H1 (cell line): ENCODE measurements around the gene TNFRSF8. TPM values are rescaled to one million over a fixed set of nuclear protein-coding genes. Genes with fewer than 3 reads are reported as not detected.

ENCODE experiments used
- CTCF ChIA-PET: fragments of 300-600 bp; sonication (Branson Sonifier 250); formaldehyde crosslinking; loops from one replicate; lab custom pipeline; 2021; ENCODE audit not compliant: partially characterized antibody; lab: Charles Lee
- POLR2A ChIA-PET: fragments of 300-600 bp; sonication (Branson Sonifier 250); formaldehyde crosslinking; loops from one replicate; lab custom pipeline; 2021; ENCODE audit warnings: inconsistent platforms; ENCODE audit not compliant: partially characterized antibody; lab: Charles Lee
- DNase-seq, 2 experiments: peaks; one replicate each; pipeline versions ENCODE4 v3.0.0 to v3.0.0-alpha.2; 2010 to 2022; ENCODE audit warnings: low spot score in 2 of 2, low read depth in 1 of 2, mixed read lengths in 1 of 2
- FAIRE-seq: peaks from 2 replicates; lab custom pipeline; 2011; peaks lifted over from hg19 to GRCh38; lab: Jason Lieb, UNC
- H2AFZ ChIP-seq: 2 replicates; pipeline ENCODE4 v1.8.1; 2012; ENCODE audit warnings: low read length, inconsistent platforms
- H2AK5ac ChIP-seq: 2 replicates; pipeline ENCODE4 v1.6.1; 2013; ENCODE audit warnings: low read depth, low read length
- H2BK120ac ChIP-seq: replicated peaks from 2 replicates; pipeline ENCODE3; 2013; ENCODE audit warnings: low read depth, low read length, inconsistent platforms
- H2BK12ac ChIP-seq: 2 replicates; pipeline ENCODE4 v1.6.1; 2013; ENCODE audit warnings: low read depth, low read length
- H2BK15ac ChIP-seq: 2 replicates; pipeline ENCODE4 v1.6.1; 2013; ENCODE audit warnings: low read length
- H2BK20ac ChIP-seq: 2 replicates; pipeline ENCODE4 v1.6.1; 2013; ENCODE audit warnings: low read length
- H2BK5ac ChIP-seq: 2 replicates; pipeline ENCODE4 v1.6.1; 2013; ENCODE audit warnings: low read depth, low read length
- H3K14ac ChIP-seq: 2 replicates; pipeline ENCODE4 v1.6.1; 2013; ENCODE audit warnings: inconsistent platforms; ENCODE audit not compliant: insufficient read length
- H3K18ac ChIP-seq: 2 replicates; pipeline ENCODE4 v1.6.1; 2013; ENCODE audit warnings: low read length; ENCODE audit errors: extremely low read depth
- H3K23ac ChIP-seq: 2 replicates; pipeline ENCODE4 v1.6.1; 2013; ENCODE audit warnings: inconsistent platforms; ENCODE audit not compliant: insufficient read length
- H3K23me2 ChIP-seq: 2 replicates; pipeline ENCODE4 v1.6.1; 2013; ENCODE audit warnings: low read depth, low read length
- H3K27ac ChIP-seq: 2 replicates; pipeline ENCODE4 v1.6.1; 2011; ENCODE audit warnings: low read depth, low read length, inconsistent platforms
- H3K27me3 ChIP-seq, 4 experiments: replicated peaks in 1 of 4; 1 replicate in 1 of 4; 2 replicates in 3 of 4; pipeline versions ENCODE4 v1.6.1 to v1.8.1; 2011 to 2013; ENCODE audit warnings: low read length in 3 of 4, mild to moderate bottlenecking in 3 of 4, inconsistent platforms in 2 of 4, mixed read lengths in 2 of 4, moderate library complexity in 1 of 4; ENCODE audit not compliant: control insufficient read depth in 3 of 4, insufficient read depth in 3 of 4; ENCODE audit errors: extremely low read depth in 1 of 4
- H3K36me3 ChIP-seq, 4 experiments: 2 replicates each; pipeline versions ENCODE4 v1.6.1 to v1.8.1; 2011 to 2013; ENCODE audit warnings: mild to moderate bottlenecking in 4 of 4, low read length in 3 of 4, moderate library complexity in 2 of 4, control low read depth in 1 of 4, inconsistent platforms in 1 of 4; ENCODE audit not compliant: insufficient read depth in 4 of 4, control insufficient read depth in 2 of 4
- H3K4ac ChIP-seq: replicated peaks from 2 replicates; pipeline ENCODE3; 2013; ENCODE audit warnings: low read length, low read depth, mixed read lengths, inconsistent platforms; ENCODE audit not compliant: insufficient read length
- H3K4me1 ChIP-seq, 4 experiments: replicated peaks in 1 of 4; 1 replicate in 1 of 4; 2 replicates in 3 of 4; pipeline versions ENCODE4 v1.6.1 to v1.8.1; 2011 to 2013; ENCODE audit warnings: low read length in 3 of 4, inconsistent platforms in 2 of 4, mixed read lengths in 1 of 4; ENCODE audit not compliant: insufficient read depth in 4 of 4, control insufficient read depth in 3 of 4
- H3K4me2 ChIP-seq, 2 experiments: 2 replicates each; pipeline versions ENCODE4 v1.6.1 to v1.8.1; 2011 to 2013; ENCODE audit warnings: low read depth in 2 of 2, low read length in 2 of 2, control low read depth in 1 of 2, inconsistent platforms in 1 of 2, mild to moderate bottlenecking in 1 of 2; ENCODE audit not compliant: insufficient read depth in 1 of 2
- H3K4me3 ChIP-seq, 4 experiments: fragments of 200-600, 300-600 bp in 1 of 4; sonication (generic), shearing (Covaris generic), sonication (Bioruptor Twin) in 1 of 4; 2 replicates each; pipeline versions ENCODE4 v1.5.1 to v1.8.1; 2011 to 2016; ENCODE audit warnings: low read length in 4 of 4, low read depth in 3 of 4, control low read depth in 2 of 4, inconsistent platforms in 2 of 4, mild to moderate bottlenecking in 2 of 4, mixed read lengths in 1 of 4, moderate library complexity in 1 of 4; ENCODE audit not compliant: insufficient read depth in 2 of 4; ENCODE audit errors: extremely low read depth in 1 of 4
- H3K56ac ChIP-seq: replicated peaks from 2 replicates; pipeline ENCODE3; 2013; ENCODE audit warnings: low read depth, mild to moderate bottlenecking, mixed read lengths, low read length, inconsistent platforms; ENCODE audit not compliant: insufficient read length
- H3K79me1 ChIP-seq: 2 replicates; pipeline ENCODE4 v1.6.1; 2013; ENCODE audit warnings: low read depth, low read length, control low read depth
- H3K79me2 ChIP-seq, 2 experiments: 2 replicates each; pipeline versions ENCODE4 v1.6.1 to v1.8.1; 2012 to 2013; ENCODE audit warnings: low read length in 2 of 2, mild to moderate bottlenecking in 2 of 2, inconsistent platforms in 1 of 2; ENCODE audit not compliant: insufficient read depth in 2 of 2, control insufficient read depth in 1 of 2
- H3K9ac ChIP-seq, 4 experiments: replicated peaks in 1 of 4; 1 replicate in 1 of 4; 2 replicates in 3 of 4; pipeline versions ENCODE4 v1.6.1 to v1.8.1; 2011 to 2013; ENCODE audit warnings: low read depth in 3 of 4, low read length in 3 of 4, control low read depth in 2 of 4, mild to moderate bottlenecking in 2 of 4, moderate library complexity in 2 of 4, inconsistent platforms in 1 of 4; ENCODE audit errors: extremely low read depth in 1 of 4
- H3K9me3 ChIP-seq, 2 experiments: 2 replicates each; pipeline versions ENCODE4 v1.6.1 to v1.8.1; 2012 to 2013; ENCODE audit warnings: mild to moderate bottlenecking in 2 of 2, moderate library complexity in 2 of 2, control low read depth in 1 of 2, inconsistent platforms in 1 of 2, low read depth in 1 of 2, low read length in 1 of 2, mixed read lengths in 1 of 2; ENCODE audit not compliant: insufficient read depth in 2 of 2
- H4K20me1 ChIP-seq, 2 experiments: replicated peaks in 1 of 2; 2 replicates each; pipeline versions ENCODE3 to v1.8.1; 2011 to 2013; ENCODE audit warnings: inconsistent platforms in 2 of 2, low read length in 2 of 2, mild to moderate bottlenecking in 1 of 2; ENCODE audit not compliant: insufficient read depth in 2 of 2, control insufficient read depth in 1 of 2
- H4K5ac ChIP-seq: 2 replicates; pipeline ENCODE4 v1.6.1; 2013; ENCODE audit warnings: low read length, low read depth, mixed read lengths, inconsistent platforms; ENCODE audit not compliant: insufficient read length
- H4K8ac ChIP-seq: 2 replicates; pipeline ENCODE4 v1.8.0; 2013; ENCODE audit warnings: mild to moderate bottlenecking, moderate library complexity, low read length, inconsistent platforms; ENCODE audit not compliant: insufficient read depth; ENCODE audit errors: extremely low read depth
- H4K91ac ChIP-seq: replicated peaks from 2 replicates; pipeline ENCODE3; 2013; ENCODE audit warnings: low read length, mixed read lengths, inconsistent platforms; ENCODE audit not compliant: insufficient read length
- ASH2L ChIP-seq: fragments of 200-600, 300-600 bp; sonication (generic); IDR thresholded peaks from one replicate; pipeline ENCODE4 v1.7.1; 2017; ENCODE audit warnings: low read length
- CBX8 ChIP-seq: fragments of 300-800, 300-1000 bp; sonication (generic); IDR thresholded peaks from 2 replicates; pipeline ENCODE4 v1.7.1; 2016; ENCODE audit warnings: low read depth, low read length, borderline replicate concordance
- EGR1 ChIP-seq: IDR thresholded peaks from 2 replicates; pipeline ENCODE4 v1.6.1; 2011; ENCODE audit warnings: low read depth, low read length, borderline replicate concordance
- HDAC2 ChIP-seq, 2 experiments: fragments of 300-600 bp in 1 of 2; sonication (generic) in 1 of 2; IDR thresholded peaks; 2 replicates each; pipeline ENCODE4 v1.6.1; 2011 to 2012; ENCODE audit warnings: low read depth in 2 of 2, low read length in 2 of 2, mild to moderate bottlenecking in 2 of 2, moderate library complexity in 2 of 2, borderline replicate concordance in 1 of 2, inconsistent platforms in 1 of 2
- RFX5 ChIP-seq: IDR thresholded peaks from 2 replicates; pipeline ENCODE4 v1.6.1; 2011; ENCODE audit warnings: low read depth, low read length, improper control_type of control experiment, borderline replicate concordance
- SAP30 ChIP-seq: fragments of 300-600 bp; sonication (generic); IDR thresholded peaks from 2 replicates; pipeline ENCODE4 v1.7.1; 2012; ENCODE audit warnings: low read length, moderate library complexity, mild to moderate bottlenecking, inconsistent platforms; ENCODE audit not compliant: insufficient read depth, insufficient replicate concordance
- SIN3A ChIP-seq, 2 experiments: IDR thresholded peaks in 1 of 2; conservative IDR thresholded peaks in 1 of 2; 2 replicates each; pipeline ENCODE4 v1.6.1; 2011 to 2012; ENCODE audit warnings: low read length in 2 of 2, improper control_type of control experiment in 1 of 2, low read depth in 1 of 2, mild to moderate bottlenecking in 1 of 2
- SIX5 ChIP-seq: IDR thresholded peaks from 2 replicates; pipeline ENCODE4 v1.6.1; 2011; ENCODE audit warnings: mild to moderate bottlenecking, low read depth, low read length
- SP2 ChIP-seq: IDR thresholded peaks from 2 replicates; pipeline ENCODE4 v1.6.1; 2012; ENCODE audit warnings: mild to moderate bottlenecking, low read length, inconsistent platforms
- SP4 ChIP-seq: IDR thresholded peaks from 2 replicates; pipeline ENCODE4 v1.6.1; 2012; ENCODE audit warnings: low read length, inconsistent platforms
- TBP ChIP-seq: IDR thresholded peaks from 2 replicates; pipeline ENCODE4 v1.6.1; 2011; ENCODE audit warnings: low read depth, low read length, improper control_type of control experiment
- WGBS, 2 experiments: shearing (Covaris generic) in 1 of 2; methylation state at CpG; one replicate each; pipeline versions ENCODE4 v1.1.6 to v1.1.7; 2013 to 2015; ENCODE audit warnings: low lambda C conversion rate in 2 of 2, mixed read lengths in 2 of 2, inconsistent platforms in 1 of 2, low coverage in 1 of 2, missing lambda C conversion rate in 1 of 2; ENCODE audit not compliant: insufficient replicate concordance in 2 of 2, insufficient coverage in 1 of 2, insufficient read length in 1 of 2; ENCODE audit errors: extremely low coverage in 1 of 2, missing lambda C conversion rate in 1 of 2; 5-methylcytosine and 5-hydroxymethylcytosine counted together
- polyA plus RNA-seq, 7 experiments: library from polyadenylated mRNA; depleted of rRNA in 3 of 7; stranded (reverse) in 5 of 7; unstranded in 2 of 7; fragments of >200 nt in 5 of 7; fragments of 200-250 nt in 2 of 7; gene quantifications; 1 replicate in 5 of 7; 2 replicates in 1 of 7; 4 replicates in 1 of 7; pipeline versions ENCODE4 v1.2.1 to v1.2.3, GENCODE V29; 2011 to 2013; ENCODE audit warnings: missing spikeins in 2 of 7, mixed read lengths in 2 of 7
- total RNA-seq: library from RNA; stranded (reverse); fragmentation: NEBNext Ultra II Directional; extraction: Animal tissue kit (Norgen Biotek cat#: 25700); gene quantifications from 2 replicates; pipeline ENCODE4 v1.2.1, GENCODE V29; 2021

Gene TNFRSF8
- total and polyA plus RNA-seq, 2 of the 8 experiments (the other 6 are each of a cell fraction or from before 2014, with no cell fraction given) = 23.2 to 32.7 TPM

GRCh38 chr1:12083766-12084165, 20.7 kb downstream of the TNFRSF8 start:
- Histone ChIP-seq H3K4me3 (no peak overlapping the region), H3K9ac (no peak overlapping the region), H4K91ac (no peak overlapping the region), H2BK12ac (no peak overlapping the region), H3K27ac (no peak overlapping the region), H3K14ac (no peak overlapping the region), H3K18ac (no peak overlapping the region), H4K8ac (no peak overlapping the region), H4K20me1 (peaks cover 0 to 6% of the 10 kb centered on the region in 2 experiments), H2AK5ac (no peak overlapping the region), H3K79me1 (peaks cover 3% of the 10 kb centered on the region), H3K27me3 (no peaks in the 10 kb centered on the region), H3K9me3 (no peaks in the 10 kb centered on the region), H2BK15ac (no peak overlapping the region), H2AFZ (no peak overlapping the region), H2BK120ac (no peak overlapping the region), H3K36me3 (peaks cover 0 to 5% (median 1%) of the 10 kb centered on the region in 4 experiments; a peak in 4 of 8 replicates), H2BK5ac (no peak overlapping the region), H2BK20ac (no peak overlapping the region), H3K56ac (no peak overlapping the region), H3K23ac (no peak overlapping the region), H3K4me1 (peaks cover 0 to 7% (median 4%) of the 10 kb centered on the region in 4 experiments; a peak in 6 of 7 replicates), H3K23me2 (peaks cover 7% of the 10 kb centered on the region; the same call in 1 of the 2 replicates), H3K4me2 (no peak overlapping the region), H4K5ac (no peak overlapping the region), H3K4ac (no peak overlapping the region), H3K79me2 (peaks cover 0 to 4% of the 10 kb centered on the region in 2 experiments; a peak in 1 of 4 replicates)
- no peak for DNase-seq
- ChIA-PET CTCF (interaction anchor here (1.3 kb wide), 1 partner anchor 24 kb away, joined by 4 read pairs; no protein-coding TSS in a partner anchor), POLR2A (interaction anchor here (1.0 to 1.9 kb wide), 2 partner anchors 13 to 21 kb away, joined by 3 to 5 read pairs; partner anchors contain the start of gene TNFRSF8)
- WGBS, 2 experiments = 87% methylated on average over 8 of the region's 8 CpGs; no CpG with 5 or more reads in 1 of the 2 experiments
- TF ChIP-seq EGR1 (no peak), RFX5 (no peak), SP4 (no peak), SAP30 (no peak), SP2 (no peak), SIN3A (conservative IDR thresholded peaks at IDR 0.05 in 1 of 2, IDR thresholded peaks at IDR 0.05 in 1 of 2; ENCODE audit: low read depth in 1 of 2, low read length in 2 of 2) (no peak), SIX5 (no peak), HDAC2 (IDR thresholded peaks at IDR 0.05; ENCODE audit: borderline replicate concordance in 1 of 2, low read depth in 2 of 2, low read length in 2 of 2) (no peak), ASH2L (no peak), CBX8 (no peak), TBP (no peak)
- no peak for FAIRE-seq
